ENCODE measurements around the gene PITPNM2.

DNA sequence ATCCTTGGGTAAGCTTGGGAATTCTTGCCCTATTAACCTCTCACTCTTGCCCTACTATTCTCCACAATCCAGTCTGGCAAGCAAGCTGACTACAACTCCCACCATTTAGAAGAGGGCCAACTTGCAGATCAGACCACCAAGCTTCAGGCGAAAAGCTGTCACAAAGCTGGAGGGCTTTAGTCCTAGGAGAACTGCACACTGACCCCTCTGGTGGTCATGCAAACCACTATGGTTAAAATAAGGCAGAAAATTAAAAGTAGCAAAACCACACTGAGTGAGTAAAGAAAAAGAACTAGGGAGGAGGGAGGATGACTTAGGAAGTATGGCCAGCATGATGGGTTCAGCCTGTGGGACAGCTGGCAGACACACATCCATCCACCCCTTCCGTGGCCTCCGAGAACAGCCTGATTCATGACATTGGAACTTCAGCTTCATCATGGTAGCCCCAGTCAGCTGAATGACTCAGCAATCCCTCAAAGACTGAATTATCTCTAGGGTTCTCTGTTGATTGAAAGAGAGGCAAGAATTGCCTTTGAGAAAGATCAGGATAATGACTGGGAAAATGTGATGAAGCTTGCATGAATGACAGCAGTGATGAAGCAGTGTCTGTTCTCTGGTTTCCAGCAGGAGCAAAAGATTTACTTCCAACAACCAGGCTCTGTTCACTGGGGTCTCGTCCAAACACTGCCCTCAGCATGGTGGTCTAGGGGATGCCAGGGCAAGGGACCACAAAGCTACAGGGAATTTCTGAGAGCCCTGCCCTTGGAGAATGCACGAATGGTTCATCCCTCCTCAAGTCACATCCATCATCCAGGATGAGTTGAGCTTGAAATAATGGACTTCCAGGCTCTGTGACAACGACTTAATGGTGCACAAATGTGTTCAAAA, 24.4 kb downstream of the PITPNM2 start:
- TF ChIP-seq, protein P1, sequence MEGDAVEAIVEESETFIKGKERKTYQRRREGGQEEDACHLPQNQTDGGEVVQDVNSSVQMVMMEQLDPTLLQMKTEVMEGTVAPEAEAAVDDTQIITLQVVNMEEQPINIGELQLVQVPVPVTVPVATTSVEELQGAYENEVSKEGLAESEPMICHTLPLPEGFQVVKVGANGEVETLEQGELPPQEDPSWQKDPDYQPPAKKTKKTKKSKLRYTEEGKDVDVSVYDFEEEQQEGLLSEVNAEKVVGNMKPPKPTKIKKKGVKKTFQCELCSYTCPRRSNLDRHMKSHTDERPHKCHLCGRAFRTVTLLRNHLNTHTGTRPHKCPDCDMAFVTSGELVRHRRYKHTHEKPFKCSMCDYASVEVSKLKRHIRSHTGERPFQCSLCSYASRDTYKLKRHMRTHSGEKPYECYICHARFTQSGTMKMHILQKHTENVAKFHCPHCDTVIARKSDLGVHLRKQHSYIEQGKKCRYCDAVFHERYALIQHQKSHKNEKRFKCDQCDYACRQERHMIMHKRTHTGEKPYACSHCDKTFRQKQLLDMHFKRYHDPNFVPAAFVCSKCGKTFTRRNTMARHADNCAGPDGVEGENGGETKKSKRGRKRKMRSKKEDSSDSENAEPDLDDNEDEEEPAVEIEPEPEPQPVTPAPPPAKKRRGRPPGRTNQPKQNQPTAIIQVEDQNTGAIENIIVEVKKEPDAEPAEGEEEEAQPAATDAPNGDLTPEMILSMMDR (conservative IDR thresholded peaks at IDR 0.05; ENCODE audit: low read length) = no peak; the same call in 1 of the 2 replicates
- TF ChIP-seq EZH2phosphoT487 (IDR thresholded peaks at IDR 0.05; ENCODE audit: borderline replicate concordance) = no peak
